ENCODE measurements around the gene SCRN2. TPM values are rescaled to one million over a fixed set of nuclear protein-coding genes. Genes with fewer than 3 reads are reported as not detected.

SCRN2 gene
- total and polyA plus RNA-seq, 2 of the 13 experiments (the other 11 are each of a cell fraction or from before 2014, with no cell fraction given): 21.7 to 29.5 TPM

DNA sequence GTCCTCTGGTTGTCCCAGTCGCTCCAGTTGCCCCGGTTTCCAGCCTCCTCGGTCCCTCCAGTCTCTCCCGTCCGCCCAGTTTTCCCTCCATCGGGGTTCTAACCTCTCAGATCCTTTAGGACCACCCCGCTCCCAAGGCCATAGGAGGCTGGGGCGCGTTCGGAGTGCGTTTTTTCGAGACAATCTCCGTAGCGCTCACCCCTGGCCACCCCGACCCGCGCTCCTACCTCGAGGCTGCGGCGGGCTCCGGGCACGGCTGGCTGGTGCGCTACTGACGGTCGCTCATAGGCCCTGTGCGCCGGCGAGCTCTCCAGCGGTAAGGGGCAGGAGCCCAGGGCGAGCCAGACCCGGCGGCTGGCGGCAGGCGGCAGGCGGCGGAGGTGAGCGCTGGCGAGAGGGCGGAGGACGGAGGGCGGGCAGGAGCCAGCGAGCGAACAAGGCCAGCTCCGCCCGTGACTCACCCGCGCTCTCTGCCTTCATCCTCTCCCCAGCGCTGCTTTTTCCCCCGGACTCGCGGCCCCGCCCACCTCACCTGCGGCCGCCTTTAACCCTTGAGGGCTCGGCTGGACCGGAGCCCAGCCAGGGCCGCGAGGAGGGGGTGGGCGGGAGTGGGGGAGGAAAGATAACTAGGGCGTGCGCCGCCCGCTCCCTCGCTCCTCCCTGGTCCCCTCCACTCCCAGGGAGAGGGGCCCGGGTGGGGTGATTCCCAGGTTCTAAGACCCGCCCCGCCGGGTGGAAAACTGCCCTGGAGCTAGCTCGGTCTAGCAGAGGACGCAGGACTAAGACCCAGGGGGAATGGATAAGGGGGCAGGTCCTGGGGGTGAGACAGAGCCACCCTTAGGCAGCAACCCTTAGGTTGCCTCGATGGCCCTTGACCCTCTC, 9.9 kb upstream of the SCRN2 start, which contains the start of gene SP6 (continued):
- peak; percentile 65; the same call in 1 of the 2 replicates for TF ChIP-seq ZNF678 (CRISPR knock-in tag; IDR thresholded peaks at IDR 0.05)
- no peak for TF ChIP-seq HNRNPL (IDR thresholded peaks at IDR 0.05; ENCODE audit: low read depth, low read length)
- no peak for TF ChIP-seq GLI4 (CRISPR knock-in tag; IDR thresholded peaks at IDR 0.05; ENCODE audit: borderline replicate concordance)
- TF ChIP-seq ZNF34 (CRISPR knock-in tag; IDR thresholded peaks at IDR 0.05; ENCODE audit: borderline replicate concordance): peak; percentile 79; the same call in 1 of the 2 replicates
- TF ChIP-seq, protein P1, sequence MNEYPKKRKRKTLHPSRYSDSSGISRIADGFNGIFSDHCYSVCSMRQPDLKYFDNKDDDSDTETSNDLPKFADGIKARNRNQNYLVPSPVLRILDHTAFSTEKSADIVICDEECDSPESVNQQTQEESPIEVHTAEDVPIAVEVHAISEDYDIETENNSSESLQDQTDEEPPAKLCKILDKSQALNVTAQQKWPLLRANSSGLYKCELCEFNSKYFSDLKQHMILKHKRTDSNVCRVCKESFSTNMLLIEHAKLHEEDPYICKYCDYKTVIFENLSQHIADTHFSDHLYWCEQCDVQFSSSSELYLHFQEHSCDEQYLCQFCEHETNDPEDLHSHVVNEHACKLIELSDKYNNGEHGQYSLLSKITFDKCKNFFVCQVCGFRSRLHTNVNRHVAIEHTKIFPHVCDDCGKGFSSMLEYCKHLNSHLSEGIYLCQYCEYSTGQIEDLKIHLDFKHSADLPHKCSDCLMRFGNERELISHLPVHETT (CRISPR knock-in tag; conservative IDR thresholded peaks at IDR 0.05): no peak
- no peak for TF ChIP-seq SNRNP70 (IDR thresholded peaks at IDR 0.05; ENCODE audit: low read depth, low read length)
- TF ChIP-seq MEIS1 (CRISPR knock-in tag; IDR thresholded peaks at IDR 0.05; ENCODE audit: borderline replicate concordance): peak; percentile 81; the same call in 1 of the 2 replicates
- TF ChIP-seq CHCHD3 (CRISPR knock-in tag; IDR thresholded peaks at IDR 0.05): no peak
- TF ChIP-seq SIX4 (CRISPR knock-in tag; IDR thresholded peaks at IDR 0.05): no peak
- TF ChIP-seq SMAD3 (CRISPR knock-in tag; IDR thresholded peaks at IDR 0.05): peak; percentile 58; the same call in 1 of the 2 replicates
- TF ChIP-seq EP300 (IDR thresholded peaks at IDR 0.05; ENCODE audit: low read depth in 2 of 2, low read length in 2 of 2): no peak
- no peak for TF ChIP-seq EP300 (CRISPR knock-in tag; IDR thresholded peaks at IDR 0.05; ENCODE audit: borderline replicate concordance)
- no peak for TF ChIP-seq GTF2F1 (IDR thresholded peaks at IDR 0.05; ENCODE audit: low read length)
- no peak for TF ChIP-seq ZNF720 (CRISPR knock-in tag; IDR thresholded peaks at IDR 0.05)
- peak; percentile 66; the same call in 1 of the 2 replicates for TF ChIP-seq ZNF605 (CRISPR knock-in tag; IDR thresholded peaks at IDR 0.05)
- no peak for TF ChIP-seq MBNL3 (CRISPR knock-in tag; conservative IDR thresholded peaks at IDR 0.05)
- TF ChIP-seq, protein P2, sequence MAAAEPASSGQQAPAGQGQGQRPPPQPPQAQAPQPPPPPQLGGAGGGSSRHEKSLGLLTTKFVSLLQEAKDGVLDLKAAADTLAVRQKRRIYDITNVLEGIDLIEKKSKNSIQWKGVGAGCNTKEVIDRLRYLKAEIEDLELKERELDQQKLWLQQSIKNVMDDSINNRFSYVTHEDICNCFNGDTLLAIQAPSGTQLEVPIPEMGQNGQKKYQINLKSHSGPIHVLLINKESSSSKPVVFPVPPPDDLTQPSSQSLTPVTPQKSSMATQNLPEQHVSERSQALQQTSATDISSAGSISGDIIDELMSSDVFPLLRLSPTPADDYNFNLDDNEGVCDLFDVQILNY (CRISPR knock-in tag; conservative IDR thresholded peaks at IDR 0.05): no peak
- TF ChIP-seq, protein P3, sequence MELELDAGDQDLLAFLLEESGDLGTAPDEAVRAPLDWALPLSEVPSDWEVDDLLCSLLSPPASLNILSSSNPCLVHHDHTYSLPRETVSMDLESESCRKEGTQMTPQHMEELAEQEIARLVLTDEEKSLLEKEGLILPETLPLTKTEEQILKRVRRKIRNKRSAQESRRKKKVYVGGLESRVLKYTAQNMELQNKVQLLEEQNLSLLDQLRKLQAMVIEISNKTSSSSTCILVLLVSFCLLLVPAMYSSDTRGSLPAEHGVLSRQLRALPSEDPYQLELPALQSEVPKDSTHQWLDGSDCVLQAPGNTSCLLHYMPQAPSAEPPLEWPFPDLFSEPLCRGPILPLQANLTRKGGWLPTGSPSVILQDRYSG (CRISPR knock-in tag; IDR thresholded peaks at IDR 0.05): no peak
- no peak for TF ChIP-seq ZNF878 (CRISPR knock-in tag; IDR thresholded peaks at IDR 0.05)
- TF ChIP-seq, protein P4, sequence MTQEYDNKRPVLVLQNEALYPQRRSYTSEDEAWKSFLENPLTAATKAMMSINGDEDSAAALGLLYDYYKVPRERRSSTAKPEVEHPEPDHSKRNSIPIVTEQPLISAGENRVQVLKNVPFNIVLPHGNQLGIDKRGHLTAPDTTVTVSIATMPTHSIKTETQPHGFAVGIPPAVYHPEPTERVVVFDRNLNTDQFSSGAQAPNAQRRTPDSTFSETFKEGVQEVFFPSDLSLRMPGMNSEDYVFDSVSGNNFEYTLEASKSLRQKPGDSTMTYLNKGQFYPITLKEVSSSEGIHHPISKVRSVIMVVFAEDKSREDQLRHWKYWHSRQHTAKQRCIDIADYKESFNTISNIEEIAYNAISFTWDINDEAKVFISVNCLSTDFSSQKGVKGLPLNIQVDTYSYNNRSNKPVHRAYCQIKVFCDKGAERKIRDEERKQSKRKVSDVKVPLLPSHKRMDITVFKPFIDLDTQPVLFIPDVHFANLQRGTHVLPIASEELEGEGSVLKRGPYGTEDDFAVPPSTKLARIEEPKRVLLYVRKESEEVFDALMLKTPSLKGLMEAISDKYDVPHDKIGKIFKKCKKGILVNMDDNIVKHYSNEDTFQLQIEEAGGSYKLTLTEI (CRISPR knock-in tag; conservative IDR thresholded peaks at IDR 0.05): no peak
- TF ChIP-seq PHF5A (CRISPR knock-in tag; IDR thresholded peaks at IDR 0.05; ENCODE audit: low read depth, unreplicated experiment): peak; percentile 26
- TF ChIP-seq POGZ (CRISPR knock-in tag; IDR thresholded peaks at IDR 0.05): 0 out of 2 replicates have a peak, but pooled peaks have one; percentile 10
- TF ChIP-seq, protein P5, sequence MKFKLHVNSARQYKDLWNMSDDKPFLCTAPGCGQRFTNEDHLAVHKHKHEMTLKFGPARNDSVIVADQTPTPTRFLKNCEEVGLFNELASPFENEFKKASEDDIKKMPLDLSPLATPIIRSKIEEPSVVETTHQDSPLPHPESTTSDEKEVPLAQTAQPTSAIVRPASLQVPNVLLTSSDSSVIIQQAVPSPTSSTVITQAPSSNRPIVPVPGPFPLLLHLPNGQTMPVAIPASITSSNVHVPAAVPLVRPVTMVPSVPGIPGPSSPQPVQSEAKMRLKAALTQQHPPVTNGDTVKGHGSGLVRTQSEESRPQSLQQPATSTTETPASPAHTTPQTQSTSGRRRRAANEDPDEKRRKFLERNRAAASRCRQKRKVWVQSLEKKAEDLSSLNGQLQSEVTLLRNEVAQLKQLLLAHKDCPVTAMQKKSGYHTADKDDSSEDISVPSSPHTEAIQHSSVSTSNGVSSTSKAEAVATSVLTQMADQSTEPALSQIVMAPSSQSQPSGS (CRISPR knock-in tag; IDR thresholded peaks at IDR 0.05): peak; percentile 61; the same call in 1 of the 2 replicates

All from HepG2 (cell line).